Skeletal muscle cell (primary cell): Measurements from ENCODE around the gene SCGB1C2.

ENCODE experiments used
- DNase-seq: peaks from one replicate; pipeline ENCODE4 v3.0.0-alpha.2; 2010; ENCODE audit warnings: low read depth
- H3K4me3 ChIP-seq: 2 replicates; pipeline ENCODE4 v1.5.1; 2011; ENCODE audit warnings: low read depth, mild to moderate bottlenecking, control low read depth, low read length, moderate library complexity

The SCGB1C2 gene

GRCh38 chr17:185445-186138 lies 48.2 kb downstream of the SCGB1C2 start:
- no peak for DNase-seq
- H3K4me3 ChIP-seq: no peak overlapping the region

DNA sequence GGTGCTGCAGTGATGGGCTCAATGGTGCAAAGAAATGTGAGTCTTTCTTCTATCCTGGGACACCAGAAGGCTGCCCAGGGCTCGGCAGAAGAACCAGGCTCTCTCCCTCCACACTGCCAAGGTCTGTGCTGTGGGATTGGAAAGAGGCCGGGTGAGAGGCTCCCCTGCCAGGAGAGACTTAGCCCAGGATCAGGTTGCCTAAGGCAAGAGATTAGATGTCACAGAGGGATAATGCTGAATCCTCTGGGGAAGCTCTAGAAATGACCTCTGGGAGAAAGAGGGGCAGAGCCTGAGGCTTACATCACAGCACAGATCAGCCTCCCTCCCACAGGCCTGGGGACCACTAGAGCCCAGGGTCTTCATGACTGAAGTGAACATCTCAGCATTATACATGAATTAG lies 49.8 kb downstream of the SCGB1C2 start:
- no peak overlapping the region for H3K4me3 ChIP-seq
- no peak for DNase-seq
